Measurements from ENCODE around the gene ATAD3C. TPM values are rescaled to one million over a fixed set of nuclear protein-coding genes. Genes with fewer than 3 reads are reported as not detected.
"Not testable (repeated sequence)": the region's sequence is repeated elsewhere in the genome, so short reads cannot be mapped to it uniquely, and the experiment has no call there.

Gene ATAD3C
- total RNA-seq, 1 donor = 1.3 TPM

DNA sequence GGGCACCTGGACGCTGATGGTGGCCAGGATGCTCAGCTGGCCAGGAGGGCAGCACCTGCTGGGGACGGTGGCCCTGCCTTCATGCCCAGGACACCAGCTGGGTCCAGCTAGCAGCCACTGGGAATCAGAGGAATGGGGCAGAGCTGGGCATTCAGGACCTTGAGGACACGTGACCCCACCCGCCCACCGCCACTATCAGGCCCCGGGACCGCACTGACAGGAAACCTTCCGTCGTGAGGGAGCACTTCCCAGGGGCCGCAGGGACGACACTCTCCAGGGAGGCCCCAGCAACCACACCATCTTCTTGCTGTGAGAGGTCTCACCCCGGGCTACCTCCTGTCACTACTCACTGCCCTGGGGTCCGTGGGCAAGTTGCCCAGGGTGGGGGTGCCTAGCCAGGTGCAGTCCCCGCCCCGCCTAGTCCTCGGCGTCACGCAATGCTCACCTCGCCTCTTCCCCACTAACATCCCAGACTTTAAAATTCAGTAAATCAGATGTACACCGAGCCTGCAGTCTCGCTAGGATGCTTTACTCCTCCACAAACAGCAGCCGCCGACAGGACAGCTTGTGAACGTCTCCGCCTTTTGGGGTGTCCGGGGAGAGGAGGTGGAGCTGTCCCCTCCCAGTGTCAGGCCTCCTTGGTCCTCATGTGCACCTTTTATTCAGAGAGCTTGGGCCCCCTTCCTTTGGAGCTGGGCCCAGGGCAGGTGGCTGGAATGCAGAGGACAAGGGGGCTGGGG lies 9.1 kb upstream of the ATAD3C start:
- DNase-seq (ENCODE audit: low read depth in 2 of 3, low spot score in 2 of 3) = no peak

GRCh38 chr1:1441002-1441888 lies 8.2 kb upstream of the ATAD3C start:
- DNase-seq (ENCODE audit: low read depth in 2 of 3, low spot score in 2 of 3) = peak in 2 of 3 donors; percentile 52 to 65

DNA sequence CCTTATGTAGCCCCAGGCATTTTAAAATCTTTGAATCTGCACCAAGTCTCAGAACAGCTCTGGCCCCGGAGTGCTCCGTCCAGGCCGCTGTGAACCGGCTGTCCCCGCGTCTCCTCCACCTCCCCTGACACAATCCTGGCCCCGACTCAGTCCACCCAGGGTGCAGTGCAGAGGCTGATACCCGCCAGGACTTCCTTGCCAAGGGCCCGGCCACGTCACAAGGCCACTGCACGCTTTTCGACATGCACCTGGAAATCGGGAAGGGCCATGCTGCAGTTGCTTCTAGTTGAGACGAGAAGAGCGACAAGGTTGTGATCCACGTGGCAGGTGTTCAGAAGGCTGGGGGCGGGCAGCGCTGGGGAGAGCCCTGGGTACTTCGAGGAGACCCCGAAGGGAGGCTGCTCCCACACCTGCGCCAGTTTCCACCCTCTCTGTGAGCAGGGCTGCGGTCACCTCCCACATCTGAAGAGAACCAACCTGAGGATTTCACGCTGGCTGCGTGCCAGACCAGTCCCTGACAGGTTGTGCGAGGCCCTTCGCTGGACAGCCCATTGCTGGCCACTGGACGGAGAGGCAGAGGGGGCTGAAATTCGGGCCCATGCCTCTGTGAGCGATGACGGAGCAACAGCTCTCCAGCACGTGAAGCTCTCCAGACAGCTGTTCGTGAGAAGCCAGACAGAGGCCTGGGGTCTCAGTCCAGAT lies 7.3 kb upstream of the ATAD3C start:
- DNase-seq (ENCODE audit: low read depth in 2 of 3, low spot score in 2 of 3) = no peak

DNA sequence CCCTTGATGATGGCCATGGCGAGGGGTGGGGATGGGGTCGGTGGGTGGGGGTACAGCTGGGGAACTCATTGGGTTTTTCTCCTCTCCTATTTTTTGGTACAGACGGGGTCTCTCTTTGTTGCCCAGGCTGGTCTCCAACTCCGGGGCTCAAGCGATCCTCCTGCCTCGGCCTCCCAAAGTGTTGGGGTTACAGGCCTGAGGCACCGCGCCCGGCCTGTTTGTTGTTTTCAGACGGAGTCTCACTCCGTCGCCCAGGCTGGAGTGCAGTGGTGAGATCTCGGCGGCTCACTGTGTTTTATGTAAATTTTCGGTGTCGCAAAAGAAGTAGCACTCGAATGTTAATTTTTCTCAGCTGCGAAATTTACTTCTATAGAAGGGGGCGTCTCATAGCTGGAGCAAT lies 2.9 kb upstream of the ATAD3C start:
- not testable (repeated sequence) for DNase-seq (ENCODE audit: low read depth in 2 of 3, low spot score in 2 of 3)

GRCh38 chr1:1450616-1451015 lies 1.1 kb downstream of the ATAD3C start:
- DNase-seq (ENCODE audit: low read depth in 2 of 3, low spot score in 2 of 3) = not testable (repeated sequence)

GRCh38 chr1:1451696-1452364 lies 2.3 kb downstream of the ATAD3C start:
- DNase-seq (ENCODE audit: low read depth in 2 of 3, low spot score in 2 of 3) = no peak

- not testable (repeated sequence) for DNase-seq (ENCODE audit: low read depth in 2 of 3, low spot score in 2 of 3)
These were observed 2.9 kb downstream of the ATAD3C start for GRCh38 chr1:1452365-1452739.

DNA sequence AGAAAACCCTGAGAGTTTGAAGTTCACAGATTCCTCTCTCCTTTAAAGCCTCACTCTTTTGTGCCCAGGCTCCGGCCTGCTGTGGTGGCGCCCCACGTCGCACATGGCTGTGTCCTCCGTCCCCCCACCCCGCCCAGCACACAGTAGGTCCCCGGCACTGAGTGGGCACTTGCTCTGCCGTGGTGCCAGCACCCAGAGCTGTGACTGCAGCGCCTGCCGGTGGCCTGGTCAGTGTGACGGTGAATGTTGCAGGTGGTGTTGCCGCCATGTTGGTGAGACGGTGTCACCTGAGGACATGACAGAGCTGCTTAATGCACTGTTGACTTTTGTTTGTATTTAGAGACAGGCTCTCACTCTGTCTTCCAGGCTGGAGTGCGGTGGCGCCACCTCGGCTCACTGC lies 3.4 kb downstream of the ATAD3C start:
- DNase-seq (ENCODE audit: low read depth in 2 of 3, low spot score in 2 of 3) = no peak

GRCh38 chr1:1454286-1455056 lies 5.0 kb downstream of the ATAD3C start:
- not testable (repeated sequence) for DNase-seq (ENCODE audit: low read depth in 2 of 3, low spot score in 2 of 3)

DNA sequence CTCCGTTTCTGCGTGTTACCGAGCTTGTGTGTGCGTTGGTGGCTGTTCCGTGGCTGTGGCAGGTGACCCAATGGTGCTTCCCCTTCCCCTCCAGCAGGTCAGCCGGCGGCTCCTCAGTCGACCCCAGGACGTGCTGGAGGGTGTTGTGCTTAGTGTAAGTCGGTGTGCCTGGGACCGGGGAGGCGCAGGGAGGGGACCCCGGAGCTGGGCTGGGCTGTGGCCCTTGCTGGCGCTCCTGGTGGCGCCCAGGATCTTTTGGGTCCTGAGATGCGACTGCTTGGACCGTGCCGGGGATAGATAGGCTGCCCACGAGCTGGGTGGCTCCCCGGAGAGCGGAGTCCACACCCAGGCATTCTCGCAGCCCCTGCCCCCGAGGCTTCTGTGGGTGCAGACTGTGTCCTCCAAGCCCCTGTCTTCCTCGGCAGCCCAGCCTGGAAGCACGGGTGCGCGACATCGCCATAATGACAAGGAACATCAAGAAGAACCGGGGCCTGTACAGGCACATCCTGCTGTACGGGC lies 5.9 kb downstream of the ATAD3C start:
- DNase-seq (ENCODE audit: low read depth in 2 of 3, low spot score in 2 of 3) = no peak

DNA sequence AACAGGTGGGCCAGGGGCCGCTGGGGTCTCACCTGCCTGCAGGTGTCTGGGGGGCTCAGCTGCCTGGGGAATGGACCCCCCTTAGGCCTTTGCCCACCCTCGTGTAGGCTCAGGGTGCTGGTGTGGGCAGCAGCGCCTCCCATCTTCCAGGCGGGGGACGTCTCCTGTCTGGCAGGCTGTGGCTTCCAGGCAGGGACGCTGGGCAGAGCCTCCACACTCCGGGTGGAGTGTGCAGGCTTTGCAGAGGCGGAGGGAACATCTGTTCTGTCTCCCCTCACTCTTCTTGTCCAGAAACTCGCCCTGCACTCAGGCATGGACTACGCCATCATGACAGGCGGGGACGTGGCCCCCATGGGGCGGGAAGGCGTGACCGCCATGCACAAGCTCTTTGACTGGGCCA lies 6.4 kb downstream of the ATAD3C start:
- DNase-seq (ENCODE audit: low read depth in 2 of 3, low spot score in 2 of 3) = not testable (repeated sequence)

- DNase-seq (ENCODE audit: low read depth in 2 of 3, low spot score in 2 of 3) = not testable (repeated sequence)
These were observed 7.3 kb downstream of the ATAD3C start for GRCh38 chr1:1456683-1457255.

GRCh38 chr1:1459156-1459555 lies 9.7 kb downstream of the ATAD3C start:
- DNase-seq (ENCODE audit: low read depth in 2 of 3, low spot score in 2 of 3) = not testable (repeated sequence)

DNA sequence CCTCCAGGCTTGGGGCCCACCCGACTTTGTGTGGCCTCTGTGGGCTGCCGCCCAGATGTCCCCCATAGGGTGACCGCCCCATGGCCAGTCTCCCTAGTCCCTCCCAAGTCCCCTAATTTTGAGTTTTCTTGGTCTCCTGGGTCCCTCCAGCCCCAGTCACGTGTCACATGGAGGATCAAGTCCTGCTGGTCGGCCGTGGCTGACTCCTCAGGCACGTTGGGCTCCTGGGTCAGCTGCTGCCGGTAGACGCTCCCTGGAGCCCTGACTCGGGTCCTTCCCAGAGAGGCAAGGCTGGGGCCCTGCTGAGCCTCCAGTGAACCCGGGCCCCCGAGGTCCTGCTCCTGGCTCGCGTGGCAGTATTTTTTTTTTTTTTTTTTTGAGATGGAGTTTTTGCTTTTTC lies 10.2 kb downstream of the ATAD3C start:
- DNase-seq (ENCODE audit: low read depth in 2 of 3, low spot score in 2 of 3) = not testable (repeated sequence)

GRCh38 chr1:1460540-1461130 lies 11.1 kb downstream of the ATAD3C start:
- DNase-seq (ENCODE audit: low read depth in 2 of 3, low spot score in 2 of 3) = peak in 1 of 3 donors; percentile 16

DNA sequence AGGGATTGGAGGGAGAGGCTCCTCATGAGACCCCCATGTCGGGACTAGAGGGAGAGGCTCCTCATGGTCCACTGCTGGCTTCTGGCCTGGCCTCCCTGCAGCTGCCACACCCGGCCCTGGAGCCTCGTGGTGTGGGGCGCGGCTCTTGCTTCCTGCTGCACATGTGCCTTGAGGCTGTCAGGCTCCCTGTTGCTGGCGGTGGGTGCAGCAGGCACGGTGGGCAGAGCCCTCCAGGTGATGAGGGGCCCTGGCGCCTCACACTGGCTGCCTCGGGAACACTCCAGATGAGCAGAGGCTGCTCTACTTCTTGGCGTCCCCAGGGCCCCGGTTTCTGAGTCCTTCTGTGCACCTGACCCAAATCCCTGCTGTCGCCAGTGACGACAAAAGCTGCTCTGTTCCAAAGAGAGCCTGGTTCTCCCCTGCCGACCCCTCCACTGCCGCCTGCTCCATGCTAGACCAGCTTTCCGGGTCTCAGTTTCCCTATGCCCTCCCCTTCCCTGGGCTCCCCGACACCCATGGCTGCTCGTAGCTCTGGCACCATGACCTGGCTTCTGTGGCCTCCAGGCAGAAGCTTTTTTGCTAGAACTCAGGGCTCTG lies 12.3 kb downstream of the ATAD3C start:
- peak in 1 of 3 donors; percentile 10 for DNase-seq (ENCODE audit: low read depth in 2 of 3, low spot score in 2 of 3)

GRCh38 chr1:1462318-1462966 lies 13.0 kb downstream of the ATAD3C start:
- peak in 1 of 3 donors; percentile 34 for DNase-seq (ENCODE audit: low read depth in 2 of 3, low spot score in 2 of 3)

GRCh38 chr1:1463312-1463711 lies 13.8 kb downstream of the ATAD3C start:
- DNase-seq (ENCODE audit: low read depth in 2 of 3, low spot score in 2 of 3) = no peak
